Activated CD8-positive, alpha-beta memory T cell treated with anti-CD3 and anti-CD28 coated beads, Interleukin-2, amount 50 U/mL, for 1 hour (primary cell): ENCODE measurements around the gene KLHL14.
"Not testable (repeated sequence)": the region's sequence is repeated elsewhere in the genome, so short reads cannot be mapped to it uniquely, and the experiment has no call there.

ENCODE experiments used
- DNase-seq: peaks from one replicate; pipeline ENCODE4 v3.0.0-alpha.2; 2020; ENCODE audit errors: extremely low read depth

The KLHL14 gene

GRCh38 chr18:32717126-32717525, 55.7 kb downstream of the KLHL14 start:
- no peak for DNase-seq

- DNase-seq, result no peak
These were observed 58.2 kb downstream of the KLHL14 start for GRCh38 chr18:32714571-32715148.

- no peak for DNase-seq
These were observed 60.0 kb downstream of the KLHL14 start for GRCh38 chr18:32712860-32713259.

- no peak for DNase-seq
These were observed 61.0 kb downstream of the KLHL14 start for GRCh38 chr18:32711862-32712261.

- no peak for DNase-seq
These were observed 65.2 kb downstream of the KLHL14 start for GRCh38 chr18:32707586-32707985.

- no peak for DNase-seq
These were observed 65.7 kb downstream of the KLHL14 start for GRCh38 chr18:32707147-32707546.

GRCh38 chr18:32701313-32701712, 71.5 kb downstream of the KLHL14 start:
- DNase-seq, result no peak

- no peak for DNase-seq
These were observed 74.7 kb downstream of the KLHL14 start for GRCh38 chr18:32698153-32698552.

GRCh38 chr18:32696376-32696775, 76.4 kb downstream of the KLHL14 start:
- DNase-seq, result no peak

GRCh38 chr18:32695534-32695933, 77.3 kb downstream of the KLHL14 start:
- no peak for DNase-seq

- no peak for DNase-seq
These were observed 84.0 kb downstream of the KLHL14 start for GRCh38 chr18:32688821-32689220.

- no peak for DNase-seq
These were observed 87.9 kb downstream of the KLHL14 start for GRCh38 chr18:32684940-32685339.

- no peak for DNase-seq
These were observed 88.7 kb downstream of the KLHL14 start for GRCh38 chr18:32684096-32684495.

- no peak for DNase-seq
These were observed 89.8 kb downstream of the KLHL14 start for GRCh38 chr18:32683044-32683443.

GRCh38 chr18:32677578-32677977, 95.2 kb downstream of the KLHL14 start:
- DNase-seq, result no peak

- no peak for DNase-seq
These were observed 98.3 kb downstream of the KLHL14 start for GRCh38 chr18:32674491-32674890.

GRCh38 chr18:32672398-32672797, 100.4 kb downstream of the KLHL14 start:
- DNase-seq, result no peak

GRCh38 chr18:32670727-32671126, 102.1 kb downstream of the KLHL14 start:
- no peak for DNase-seq

GRCh38 chr18:32669549-32670165, 103.2 kb downstream of the KLHL14 start:
- DNase-seq, result no peak

GRCh38 chr18:32668956-32669355, 103.9 kb downstream of the KLHL14 start:
- no peak for DNase-seq

- DNase-seq, result no peak
These were observed 111.1 kb downstream of the KLHL14 start for GRCh38 chr18:32661486-32662299.

GRCh38 chr18:32654507-32654906, 118.3 kb downstream of the KLHL14 start:
- DNase-seq, result not testable (repeated sequence)

- not testable (repeated sequence) for DNase-seq
These were observed 135.2 kb downstream of the KLHL14 start for GRCh38 chr18:32637659-32638058.
